Measurements from ENCODE around the gene DCTN3. TPM values are rescaled to one million over a fixed set of nuclear protein-coding genes. Genes with fewer than 3 reads are reported as not detected.

The DCTN3 gene
- total and polyA plus RNA-seq, 2 experiments from 2014 or later = 130 to 148 TPM

GRCh38 chr9:34590381-34591247 is 29.7 kb downstream of the DCTN3 start:
- no peak overlapping the region for H3K4me3 ChIP-seq
- WGBS, 2 experiments (ENCODE audit: low coverage in 1 of 2, low lambda C conversion rate in 2 of 2, missing lambda C conversion rate in 2 of 2) = 55 to 61% methylated on average over 22 to 40 of the region's 40 CpGs
- H3F3A ChIP-seq (ENCODE audit: insufficient read depth) = no peaks in the 10 kb centered on the region
- H3K9me3 ChIP-seq (ENCODE audit: low read depth) = no peaks in the 10 kb centered on the region
- H3K36me3 ChIP-seq (ENCODE audit: low read depth) = no peaks in the 10 kb centered on the region
- no peaks in the 10 kb centered on the region for H3K79me2 ChIP-seq (ENCODE audit: insufficient read depth)
- H3K9me2 ChIP-seq (ENCODE audit: insufficient read depth) = no peaks in the 10 kb centered on the region
- peaks cover 84% of the 10 kb centered on the region for H3K27me3 ChIP-seq (replicated peaks; ENCODE audit: insufficient read depth)
- DNase-seq = no peak
- TF ChIP-seq EZH2 (IDR thresholded peaks at IDR 0.05; ENCODE audit: insufficient read depth, poor library complexity, severe bottlenecking) (no peak), EZH2phosphoT487 (IDR thresholded peaks at IDR 0.05; ENCODE audit: insufficient read depth, low read depth) (no peak)
- H2AFZ ChIP-seq = no peak overlapping the region
- H3K27ac ChIP-seq = no peak overlapping the region
- no peaks in the 10 kb centered on the region for H4K20me1 ChIP-seq (ENCODE audit: insufficient read depth)
- no peak overlapping the region for H3K9ac ChIP-seq
- in situ Hi-C loops (cut with MboI) = loop anchor here (5.0 to 10.0 kb wide), 2 partner anchors 38 to 186 kb away; no protein-coding TSS in a partner anchor
- H3K4me1 ChIP-seq (ENCODE audit: insufficient read depth) = no peaks in the 10 kb centered on the region
- H3K4me2 ChIP-seq (ENCODE audit: unreplicated experiment) = no peak overlapping the region

GRCh38 chr9:34589636-34590380 is 30.5 kb downstream of the DCTN3 start, which contains the start of gene CNTFR:
Gene CNTFR (minus strand): TSS chr9:34589724. CDS start chr9:34568981, 20,743 bp downstream.
- TF ChIP-seq EZH2 (IDR thresholded peaks at IDR 0.05; ENCODE audit: insufficient read depth, poor library complexity, severe bottlenecking) = no peak
- TF ChIP-seq EZH2phosphoT487 (IDR thresholded peaks at IDR 0.05; ENCODE audit: insufficient read depth, low read depth) = no peak
- Histone ChIP-seq H4K20me1 (ENCODE audit: insufficient read depth) (no peaks in the 10 kb centered on the region), H3K9me2 (ENCODE audit: insufficient read depth) (no peaks in the 10 kb centered on the region), H3K4me1 (ENCODE audit: insufficient read depth) (no peaks in the 10 kb centered on the region), H3K27ac (no peak within 1 kb of the TSS), H3K4me3 (peak within 1 kb of the TSS; percentile 52), H3K9ac (no peak within 1 kb of the TSS), H3K27me3 (replicated peaks; ENCODE audit: insufficient read depth) (peaks cover 89% of the 10 kb centered on the region), H3K36me3 (ENCODE audit: low read depth) (no peaks in the 10 kb centered on the region), H2AFZ (no peak within 1 kb of the TSS), H3K79me2 (ENCODE audit: insufficient read depth) (no peaks in the 10 kb centered on the region), H3K9me3 (ENCODE audit: low read depth) (no peaks in the 10 kb centered on the region), H3F3A (ENCODE audit: insufficient read depth) (no peaks in the 10 kb centered on the region), H3K4me2 (ENCODE audit: unreplicated experiment) (peak within 1 kb of the TSS; percentile 35)
- peak; percentile 44 for DNase-seq
- in situ Hi-C loops (cut with MboI) = loop anchor here (5.0 to 10.0 kb wide), 2 partner anchors 38 to 185 kb away; no protein-coding TSS in a partner anchor
- 0 to 3% methylated on average over 36 to 93 of the region's 104 CpGs for WGBS, 2 experiments (ENCODE audit: low coverage in 1 of 2, low lambda C conversion rate in 2 of 2, missing lambda C conversion rate in 2 of 2)

- H3K9me3 ChIP-seq (ENCODE audit: low read depth) = no peaks in the 10 kb centered on the region
- no peak overlapping the region for H2AFZ ChIP-seq
- H3K27ac ChIP-seq = no peak overlapping the region
- in situ Hi-C loops (cut with MboI) = no loop called here
- H3K36me3 ChIP-seq (ENCODE audit: low read depth) = no peaks in the 10 kb centered on the region
- H3K9me2 ChIP-seq (ENCODE audit: insufficient read depth) = no peaks in the 10 kb centered on the region
- H3K27me3 ChIP-seq (replicated peaks; ENCODE audit: insufficient read depth) = peaks cover 88% of the 10 kb centered on the region
- no peaks in the 10 kb centered on the region for H3K4me1 ChIP-seq (ENCODE audit: insufficient read depth)
- 1 to 3% methylated on average over 70 to 83 of the region's 86 CpGs for WGBS, 2 experiments (ENCODE audit: low coverage in 1 of 2, low lambda C conversion rate in 2 of 2, missing lambda C conversion rate in 2 of 2)
- H3K4me3 ChIP-seq = no peak overlapping the region
- no peak overlapping the region for H3K4me2 ChIP-seq (ENCODE audit: unreplicated experiment)
- H3K79me2 ChIP-seq (ENCODE audit: insufficient read depth) = no peaks in the 10 kb centered on the region
- no peak overlapping the region for H3K9ac ChIP-seq
- H4K20me1 ChIP-seq (ENCODE audit: insufficient read depth) = no peaks in the 10 kb centered on the region
- no peak for DNase-seq
- H3F3A ChIP-seq (ENCODE audit: insufficient read depth) = no peaks in the 10 kb centered on the region
- TF ChIP-seq EZH2phosphoT487 (IDR thresholded peaks at IDR 0.05; ENCODE audit: insufficient read depth, low read depth) = peak; percentile 60
- peak; percentile 97 for TF ChIP-seq EZH2 (IDR thresholded peaks at IDR 0.05; ENCODE audit: insufficient read depth, poor library complexity, severe bottlenecking)
Observed at GRCh38 chr9:34588671-34589635, 31.3 kb downstream of the DCTN3 start.

Data from GM23248 (cell line).